Stimulated activated memory B cell treated with anti-CD40 and anti-IgM and Interleukin-4, amounts not matched to agents 10 μg/mL and 1 μg/mL and 100 μg/mL, for 72 hours (primary cell): ENCODE data around the gene PRR12.

Experiments
- ATAC-seq: fragments of 150-1000 bp; cut with Tn5 transposase; 2 replicates; pipeline ENCODE4 v1.10.0; 2021
- H3K27ac Mint-ChIP-seq: one replicate; pipeline ENCODE4 v1.8.0; 2022; ENCODE audit warnings: mild to moderate bottlenecking, mixed read lengths
- H3K27me3 Mint-ChIP-seq: one replicate; pipeline ENCODE4 v1.8.0; 2022; ENCODE audit warnings: mixed read lengths
- H3K36me3 Mint-ChIP-seq: one replicate; pipeline ENCODE4 v1.8.0; 2022; ENCODE audit warnings: mixed read lengths
- H3K4me1 Mint-ChIP-seq: one replicate; pipeline ENCODE4 v1.8.0; 2022; ENCODE audit warnings: mixed read lengths
- H3K4me3 Mint-ChIP-seq: one replicate; pipeline ENCODE4 v1.8.0; 2022; ENCODE audit warnings: mild to moderate bottlenecking, moderate library complexity, mixed read lengths
- H3K9me3 Mint-ChIP-seq: one replicate; pipeline ENCODE4 v1.8.0; 2022; ENCODE audit warnings: mixed read lengths

PRR12 gene

GRCh38 chr19:49593233-49594113, 2.5 kb downstream of the PRR12 start:
- Mint-ChIP-seq H3K4me1 (peaks cover 36% of the 10 kb centered on the region), H3K4me3 (peak overlapping the region; percentile 73), H3K27ac (peak overlapping the region; percentile 89), H3K36me3 (peaks cover 27% of the 10 kb centered on the region), H3K27me3 (no peaks in the 10 kb centered on the region), H3K9me3 (no peaks in the 10 kb centered on the region)
- peak; percentile 66 for ATAC-seq

GRCh38 chr19:49594157-49594992, 3.4 kb downstream of the PRR12 start:
- no peaks in the 10 kb centered on the region for H3K27me3 Mint-ChIP-seq
- ATAC-seq = no peak
- H3K4me3 Mint-ChIP-seq = peak overlapping the region; percentile 73
- H3K4me1 Mint-ChIP-seq = peaks cover 30% of the 10 kb centered on the region
- H3K9me3 Mint-ChIP-seq = no peaks in the 10 kb centered on the region
- peak overlapping the region; percentile 89 for H3K27ac Mint-ChIP-seq
- peaks cover 27% of the 10 kb centered on the region for H3K36me3 Mint-ChIP-seq

- Mint-ChIP-seq H3K27ac (peak overlapping the region; percentile 89), H3K4me1 (peaks cover 35% of the 10 kb centered on the region), H3K36me3 (peaks cover 32% of the 10 kb centered on the region), H3K4me3 (no peak overlapping the region), H3K9me3 (no peaks in the 10 kb centered on the region), H3K27me3 (no peaks in the 10 kb centered on the region)
- no peak for ATAC-seq
Observed at GRCh38 chr19:49594993-49595818, 4.2 kb downstream of the PRR12 start.

GRCh38 chr19:49595819-49596404, 4.9 kb downstream of the PRR12 start:
- no peaks in the 10 kb centered on the region for H3K9me3 Mint-ChIP-seq
- no peak for ATAC-seq
- peaks cover 37% of the 10 kb centered on the region for H3K4me1 Mint-ChIP-seq
- no peak overlapping the region for H3K27ac Mint-ChIP-seq
- no peak overlapping the region for H3K4me3 Mint-ChIP-seq
- H3K36me3 Mint-ChIP-seq = peaks cover 38% of the 10 kb centered on the region
- H3K27me3 Mint-ChIP-seq = no peaks in the 10 kb centered on the region

GRCh38 chr19:49596407-49596806, 5.4 kb downstream of the PRR12 start:
- Mint-ChIP-seq H3K9me3 (no peaks in the 10 kb centered on the region), H3K36me3 (peaks cover 42% of the 10 kb centered on the region), H3K4me1 (peaks cover 37% of the 10 kb centered on the region), H3K27ac (no peak overlapping the region), H3K4me3 (no peak overlapping the region), H3K27me3 (no peaks in the 10 kb centered on the region)
- ATAC-seq = no peak

- ATAC-seq = no peak
- Mint-ChIP-seq H3K4me3 (no peak overlapping the region), H3K27ac (no peak overlapping the region), H3K36me3 (peaks cover 42% of the 10 kb centered on the region), H3K4me1 (peaks cover 35% of the 10 kb centered on the region), H3K9me3 (no peaks in the 10 kb centered on the region), H3K27me3 (no peaks in the 10 kb centered on the region)
Observed at GRCh38 chr19:49596954-49597702, 6.1 kb downstream of the PRR12 start.

- no peak for ATAC-seq
- H3K27me3 Mint-ChIP-seq = no peaks in the 10 kb centered on the region
- peaks cover 42% of the 10 kb centered on the region for H3K36me3 Mint-ChIP-seq
- no peaks in the 10 kb centered on the region for H3K9me3 Mint-ChIP-seq
- H3K27ac Mint-ChIP-seq = no peak overlapping the region
- peaks cover 30% of the 10 kb centered on the region for H3K4me1 Mint-ChIP-seq
- H3K4me3 Mint-ChIP-seq = no peak overlapping the region
Observed at GRCh38 chr19:49597703-49597974, 6.7 kb downstream of the PRR12 start.

- H3K9me3 Mint-ChIP-seq = no peaks in the 10 kb centered on the region
- no peak for ATAC-seq
Observed at GRCh38 chr19:49599378-49600295, 8.7 kb downstream of the PRR12 start.

GRCh38 chr19:49601482-49602038, 10.6 kb downstream of the PRR12 start:
- Mint-ChIP-seq H3K4me1 (peaks cover 7% of the 10 kb centered on the region), H3K36me3 (peaks cover 33% of the 10 kb centered on the region)
- ATAC-seq = no peak

More at GRCh38 chr19:49599378-49600295, 8.7 kb downstream of the PRR12 start:
- no peak overlapping the region for H3K4me3 Mint-ChIP-seq
- peaks cover 10% of the 10 kb centered on the region for H3K4me1 Mint-ChIP-seq
- H3K27ac Mint-ChIP-seq = peak overlapping the region; percentile 2
- no peaks in the 10 kb centered on the region for H3K27me3 Mint-ChIP-seq
- peaks cover 42% of the 10 kb centered on the region for H3K36me3 Mint-ChIP-seq

GRCh38 chr19:49602806-49603205, 11.8 kb downstream of the PRR12 start:
- Mint-ChIP-seq H3K4me3 (no peak overlapping the region), H3K9me3 (no peaks in the 10 kb centered on the region), H3K27me3 (no peaks in the 10 kb centered on the region), H3K4me1 (peaks cover 7% of the 10 kb centered on the region), H3K36me3 (peaks cover 28% of the 10 kb centered on the region), H3K27ac (no peak overlapping the region)
- no peak for ATAC-seq

More at GRCh38 chr19:49601482-49602038, 10.6 kb downstream of the PRR12 start:
- Mint-ChIP-seq H3K4me3 (no peak overlapping the region), H3K9me3 (no peaks in the 10 kb centered on the region), H3K27me3 (no peaks in the 10 kb centered on the region), H3K27ac (no peak overlapping the region)

- ATAC-seq = no peak
- Mint-ChIP-seq H3K9me3 (no peaks in the 10 kb centered on the region), H3K27me3 (no peaks in the 10 kb centered on the region), H3K4me1 (no peaks in the 10 kb centered on the region), H3K36me3 (peaks cover 19% of the 10 kb centered on the region), H3K27ac (no peak overlapping the region), H3K4me3 (no peak overlapping the region)
Observed at GRCh38 chr19:49605605-49606004, 14.6 kb downstream of the PRR12 start.

GRCh38 chr19:49609499-49610092, 18.6 kb downstream of the PRR12 start:
- Mint-ChIP-seq H3K4me3 (no peak overlapping the region), H3K4me1 (peaks cover 22% of the 10 kb centered on the region), H3K36me3 (peaks cover 16% of the 10 kb centered on the region)

GRCh38 chr19:49613374-49613773, 22.4 kb downstream of the PRR12 start:
- no peaks in the 10 kb centered on the region for H3K27me3 Mint-ChIP-seq
- ATAC-seq = no peak
- H3K4me3 Mint-ChIP-seq = no peak overlapping the region
- H3K9me3 Mint-ChIP-seq = no peaks in the 10 kb centered on the region
- H3K36me3 Mint-ChIP-seq = peaks cover 50% of the 10 kb centered on the region
- peak overlapping the region; percentile 85 for H3K27ac Mint-ChIP-seq
- H3K4me1 Mint-ChIP-seq = peaks cover 28% of the 10 kb centered on the region

More at GRCh38 chr19:49609499-49610092, 18.6 kb downstream of the PRR12 start:
- no peak for ATAC-seq
- Mint-ChIP-seq H3K9me3 (no peaks in the 10 kb centered on the region), H3K27ac (no peak overlapping the region), H3K27me3 (no peaks in the 10 kb centered on the region)
